HT-29 (cell line): ENCODE measurements around the gene ABLIM2. TPM values are rescaled to one million over a fixed set of nuclear protein-coding genes. Genes with fewer than 3 reads are reported as not detected.
"Not testable (repeated sequence)": the region's sequence is repeated elsewhere in the genome, so short reads cannot be mapped to it uniquely, and the experiment has no call there.

Source experiments
- DNase-seq: peaks from one replicate; pipeline ENCODE4 v3.0.0-alpha.2; 2015; ENCODE audit warnings: low spot score
- total RNA-seq: library from RNA; depleted of rRNA; stranded (reverse); fragments of >200 nt; shearing (Covaris generic); gene quantifications from 2 replicates; pipeline ENCODE4 v1.2.3, GENCODE V29; 2014

Gene ABLIM2
- total RNA-seq, 1 experiment from 2014 or later, result 0.13 TPM

DNA sequence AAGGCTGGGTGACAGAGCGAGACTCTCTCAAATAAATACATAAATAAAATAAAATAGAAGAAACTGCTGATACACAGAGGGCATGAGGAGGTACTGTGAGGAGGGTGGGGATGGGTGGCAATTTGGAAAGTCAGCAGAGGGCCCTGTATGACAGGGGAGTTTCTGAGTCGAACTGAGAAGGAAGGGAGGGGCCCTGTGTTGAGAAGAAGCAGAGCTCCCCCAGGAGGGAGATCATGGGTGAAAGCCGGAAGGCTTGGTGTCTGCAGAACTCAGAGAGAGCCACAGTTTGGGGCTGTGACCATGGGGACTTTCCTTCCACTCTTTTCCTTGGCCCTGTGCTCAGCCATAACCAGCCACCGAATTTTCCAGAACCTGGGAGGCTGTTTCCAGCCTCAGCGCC lies 194.2 kb downstream of the ABLIM2 start:
- DNase-seq, result no peak

- DNase-seq, result no peak
Measured at GRCh38 chr4:7963691-7964090, 194.9 kb downstream of the ABLIM2 start.

DNA sequence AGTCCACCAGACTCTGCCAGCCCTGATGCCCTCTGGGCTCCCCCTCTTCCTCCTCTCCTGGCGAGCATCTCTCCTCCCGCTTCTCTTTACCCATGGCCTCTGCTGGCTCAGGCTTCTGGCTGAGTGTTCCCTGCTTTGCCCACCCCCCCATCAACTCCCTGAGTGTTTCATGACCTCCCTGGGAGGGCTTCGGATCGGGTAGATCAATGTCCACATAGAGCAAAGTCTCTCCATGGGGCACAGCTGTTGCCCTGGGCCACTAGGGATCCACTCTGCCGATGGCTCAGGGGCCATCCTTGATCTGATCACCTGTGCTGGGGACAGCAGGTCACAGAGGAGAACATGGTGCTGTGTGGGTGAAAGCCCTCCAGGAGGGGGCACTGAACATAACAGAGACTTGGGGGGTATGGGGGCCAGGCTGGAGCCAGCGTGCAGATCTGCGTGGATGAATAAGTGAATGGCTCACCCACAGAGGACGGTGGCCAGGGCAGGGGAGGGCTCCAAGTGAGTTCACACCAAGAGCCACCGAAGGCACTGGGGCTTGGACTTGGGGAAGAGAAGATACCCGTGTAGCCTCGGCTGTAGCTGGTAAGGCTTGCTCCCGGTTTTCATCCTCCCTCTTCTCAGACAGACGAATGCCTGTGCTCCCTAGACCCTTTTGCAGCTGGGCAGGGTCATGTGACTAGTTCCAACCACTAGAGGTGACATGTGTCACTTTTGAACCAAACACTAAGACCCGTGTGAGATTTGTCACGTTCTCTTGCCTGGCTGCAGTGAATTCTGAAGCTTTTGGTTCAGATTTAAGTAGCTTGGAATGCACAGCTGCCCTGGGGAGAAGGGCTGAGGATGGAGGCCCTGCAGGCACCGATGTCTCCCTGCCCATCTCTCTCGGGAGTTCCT lies 195.8 kb downstream of the ABLIM2 start:
- DNase-seq, result no peak

- no peak for DNase-seq
Measured at GRCh38 chr4:7960790-7961655, 197.6 kb downstream of the ABLIM2 start.

DNA sequence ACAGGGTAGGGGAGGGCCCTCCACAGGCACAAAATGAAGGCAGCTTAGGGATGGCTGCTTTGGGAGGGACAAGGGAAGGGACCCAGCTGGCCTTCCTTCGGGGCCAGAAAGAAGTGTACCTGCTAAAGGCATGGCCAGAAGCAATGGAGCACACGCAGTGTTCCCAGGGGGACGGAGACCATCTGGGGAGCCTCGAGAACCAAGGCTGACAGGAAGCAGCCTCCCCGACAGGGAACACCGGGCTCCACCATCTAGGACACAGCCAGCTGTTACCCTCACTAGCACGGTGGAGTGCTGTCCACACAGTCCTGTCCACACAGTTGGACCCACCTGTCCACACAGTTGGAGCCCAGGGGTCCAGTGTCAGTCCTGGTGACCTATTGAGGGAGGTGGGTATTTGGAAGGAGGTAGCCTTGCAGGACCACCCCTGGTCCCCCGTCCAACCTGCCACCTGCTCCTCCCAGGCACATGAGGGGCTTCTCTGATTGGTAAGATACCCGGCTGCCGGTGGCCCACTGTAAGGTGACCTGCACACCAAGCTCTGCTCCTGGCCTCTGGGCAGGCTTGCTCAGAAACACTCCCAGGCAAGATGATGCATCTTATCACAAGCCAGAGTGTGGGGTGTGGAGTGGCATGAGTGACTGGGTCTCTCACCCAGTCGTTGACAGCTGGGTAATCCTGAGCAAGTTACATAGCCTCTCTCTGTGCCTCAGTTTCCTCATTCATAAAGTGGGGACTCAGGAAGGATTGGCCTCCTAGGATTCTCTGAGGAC lies 198.4 kb downstream of the ABLIM2 start:
- no peak for DNase-seq

GRCh38 chr4:7959078-7959477 lies 199.5 kb downstream of the ABLIM2 start:
- no peak for DNase-seq

GRCh38 chr4:7956934-7957656 lies 201.5 kb downstream of the ABLIM2 start:
- no peak for DNase-seq

- DNase-seq, result no peak
Measured at GRCh38 chr4:7956270-7956808, 202.3 kb downstream of the ABLIM2 start.

DNA sequence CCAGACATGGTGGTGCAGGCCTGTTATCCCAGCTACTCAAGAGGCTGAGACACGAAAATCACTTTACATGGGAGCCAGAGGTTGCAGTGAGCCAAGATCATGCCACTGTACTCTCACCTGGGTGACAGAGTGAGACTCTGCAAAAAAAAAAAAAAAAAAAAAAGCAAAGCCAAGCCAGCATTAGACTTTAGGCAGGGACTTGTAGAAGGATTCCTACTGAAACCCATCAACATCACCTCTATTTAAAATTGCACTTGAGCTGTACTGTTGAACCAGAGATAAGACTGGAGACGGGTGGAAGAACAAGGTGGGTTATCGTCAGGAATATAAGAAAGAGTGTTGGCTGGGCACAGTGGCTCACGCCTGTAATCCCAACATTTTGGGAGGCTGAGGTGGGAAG lies 203.2 kb downstream of the ABLIM2 start:
- no peak for DNase-seq

DNA sequence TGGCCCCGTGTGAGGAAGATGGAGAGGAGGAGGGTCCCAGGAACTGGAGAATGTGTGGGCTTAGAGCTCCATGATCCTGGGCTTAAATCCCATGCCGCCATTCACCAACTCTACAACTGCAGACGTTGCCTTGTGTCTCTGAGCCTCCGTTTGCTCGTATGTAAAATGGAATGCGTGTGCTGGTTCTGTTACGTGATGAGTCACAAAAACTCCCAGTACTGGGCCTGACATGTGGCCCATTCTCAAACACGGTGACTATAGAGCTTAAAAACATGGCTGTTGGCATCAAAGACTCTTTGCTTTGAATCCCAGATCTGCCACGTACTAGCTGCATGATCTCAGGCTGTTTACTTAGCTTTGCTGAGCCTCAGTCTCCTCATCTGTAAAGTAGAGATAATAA lies 206.0 kb downstream of the ABLIM2 start:
- no peak for DNase-seq

- DNase-seq, result no peak
Measured at GRCh38 chr4:7950301-7951092, 208.1 kb downstream of the ABLIM2 start.

- DNase-seq, result no peak
Measured at GRCh38 chr4:7949759-7950158, 208.9 kb downstream of the ABLIM2 start.

DNA sequence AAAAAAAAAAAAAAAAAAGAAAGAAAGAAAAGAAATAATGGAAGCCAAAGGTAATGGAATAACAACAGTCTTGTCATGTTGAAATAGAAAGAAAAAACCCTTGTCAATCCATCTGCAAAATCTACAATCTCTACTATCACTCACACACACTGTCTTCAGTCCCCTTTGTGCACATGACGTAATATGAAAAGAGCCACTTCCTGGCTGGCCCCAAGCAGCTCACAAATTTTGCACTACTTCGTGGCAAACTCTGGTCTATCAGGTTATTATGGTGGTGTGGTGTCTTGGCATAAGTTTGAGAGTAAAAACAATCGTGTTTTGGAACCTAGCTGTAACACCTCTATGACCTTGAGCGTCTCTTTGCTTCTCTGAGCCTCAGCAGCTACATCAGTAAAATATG lies 210.7 kb downstream of the ABLIM2 start:
- no peak for DNase-seq

- DNase-seq, result no peak
Measured at GRCh38 chr4:7945709-7946380, 212.8 kb downstream of the ABLIM2 start.

- no peak for DNase-seq
Measured at GRCh38 chr4:7944599-7945220, 213.9 kb downstream of the ABLIM2 start.

- not testable (repeated sequence) for DNase-seq
Measured at GRCh38 chr4:7943688-7944087, 214.9 kb downstream of the ABLIM2 start.

DNA sequence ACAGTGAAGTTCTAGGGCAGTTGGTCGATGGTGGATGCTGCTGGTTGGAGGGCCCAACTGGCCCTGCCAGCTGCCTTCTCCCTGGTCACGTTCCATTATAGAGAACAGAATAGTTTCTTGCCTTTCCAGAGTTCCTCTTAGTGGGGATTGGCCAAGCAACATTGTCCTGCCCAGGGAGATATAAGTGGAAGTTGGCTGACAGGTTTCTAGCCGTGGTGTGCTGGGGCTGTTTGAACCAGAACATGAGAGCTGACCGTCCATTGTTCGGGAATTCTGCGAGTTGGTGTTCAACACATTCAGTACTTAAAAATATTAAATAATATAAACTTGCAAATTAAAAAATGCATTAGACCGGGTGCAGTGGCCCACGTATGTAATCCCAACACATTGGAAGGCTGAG lies 215.4 kb downstream of the ABLIM2 start:
- DNase-seq, result no peak

- no peak for DNase-seq
Measured at GRCh38 chr4:7941965-7942496, 216.6 kb downstream of the ABLIM2 start.
